Muscle layer of colon (tissue), 2 donors: Measurements from ENCODE around the gene QDPR.

Experiments used
- H3K27ac ChIP-seq: one replicate; pipeline ENCODE4 v1.7.0; 2013; ENCODE audit warnings: low read depth, mild to moderate bottlenecking, low read length, moderate library complexity
- H3K27me3 ChIP-seq, 2 donors: one replicate each; pipeline ENCODE4 v1.7.0; 2013; ENCODE audit warnings: low read length in 2 of 2, mild to moderate bottlenecking in 2 of 2; ENCODE audit not compliant: insufficient read depth in 2 of 2, control insufficient read depth in 1 of 2
- H3K36me3 ChIP-seq: one replicate; pipeline ENCODE4 v1.7.0; 2013; ENCODE audit warnings: mild to moderate bottlenecking, low read length; ENCODE audit not compliant: insufficient read depth
- H3K4me1 ChIP-seq: one replicate; pipeline ENCODE4 v1.7.0; 2013; ENCODE audit warnings: mild to moderate bottlenecking, low read length; ENCODE audit not compliant: insufficient read depth
- H3K4me3 ChIP-seq, 2 donors: one replicate each; pipeline ENCODE4 v1.7.0; 2013; ENCODE audit warnings: low read length in 2 of 2, low read depth in 1 of 2, mild to moderate bottlenecking in 1 of 2, moderate library complexity in 1 of 2
- H3K9ac ChIP-seq: one replicate; pipeline ENCODE4 v1.7.0; 2013; ENCODE audit warnings: low read length
- H3K9me3 ChIP-seq: one replicate; pipeline ENCODE4 v1.7.0; 2013; ENCODE audit warnings: mild to moderate bottlenecking, low read length
- donor health status: abdominal sarcoma.
- donor health status: Adenocarcinoma of cecum.

Gene QDPR

GRCh38 chr4:17482716-17483115, 29.2 kb downstream of the QDPR start:
- Histone ChIP-seq H3K27me3 (no peaks in the 10 kb centered on the region), H3K9ac (no peak overlapping the region), H3K27ac (no peak overlapping the region), H3K36me3 (peaks cover 21% of the 10 kb centered on the region), H3K9me3 (no peaks in the 10 kb centered on the region), H3K4me3 (no peak overlapping the region), H3K4me1 (no peaks in the 10 kb centered on the region)

DNA sequence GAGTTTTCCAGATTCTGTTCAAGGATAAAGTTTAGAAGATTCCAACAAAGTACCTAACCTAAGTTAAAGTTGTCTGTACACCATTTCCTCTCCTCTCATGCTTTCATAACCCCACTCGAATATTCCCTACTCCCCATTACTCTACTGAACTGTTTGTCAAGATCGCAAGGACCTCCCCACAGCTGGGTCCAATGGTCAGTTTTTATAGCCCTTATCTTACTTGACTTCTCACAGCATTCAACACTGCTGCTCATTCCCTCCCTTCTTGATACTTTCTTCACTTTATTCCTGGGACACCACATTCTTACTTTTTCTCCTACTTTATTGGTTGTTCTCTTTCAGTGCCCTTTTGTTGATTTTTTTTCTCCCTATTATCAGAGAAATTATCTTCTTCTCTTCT, 30.9 kb downstream of the QDPR start:
- no peaks in the 10 kb centered on the region for H3K9me3 ChIP-seq
- no peaks in the 10 kb centered on the region for H3K27me3 ChIP-seq
- no peaks in the 10 kb centered on the region for H3K4me1 ChIP-seq
- H3K27ac ChIP-seq, result no peak overlapping the region
- H3K4me3 ChIP-seq, result no peak overlapping the region
- peaks cover 9% of the 10 kb centered on the region for H3K36me3 ChIP-seq
- H3K9ac ChIP-seq, result no peak overlapping the region

GRCh38 chr4:17480210-17480927, 31.5 kb downstream of the QDPR start:
- Histone ChIP-seq H3K9me3 (no peaks in the 10 kb centered on the region), H3K36me3 (peaks cover 9% of the 10 kb centered on the region), H3K4me1 (no peaks in the 10 kb centered on the region), H3K27me3 (no peaks in the 10 kb centered on the region), H3K27ac (no peak overlapping the region), H3K4me3 (no peak overlapping the region), H3K9ac (no peak overlapping the region)

DNA sequence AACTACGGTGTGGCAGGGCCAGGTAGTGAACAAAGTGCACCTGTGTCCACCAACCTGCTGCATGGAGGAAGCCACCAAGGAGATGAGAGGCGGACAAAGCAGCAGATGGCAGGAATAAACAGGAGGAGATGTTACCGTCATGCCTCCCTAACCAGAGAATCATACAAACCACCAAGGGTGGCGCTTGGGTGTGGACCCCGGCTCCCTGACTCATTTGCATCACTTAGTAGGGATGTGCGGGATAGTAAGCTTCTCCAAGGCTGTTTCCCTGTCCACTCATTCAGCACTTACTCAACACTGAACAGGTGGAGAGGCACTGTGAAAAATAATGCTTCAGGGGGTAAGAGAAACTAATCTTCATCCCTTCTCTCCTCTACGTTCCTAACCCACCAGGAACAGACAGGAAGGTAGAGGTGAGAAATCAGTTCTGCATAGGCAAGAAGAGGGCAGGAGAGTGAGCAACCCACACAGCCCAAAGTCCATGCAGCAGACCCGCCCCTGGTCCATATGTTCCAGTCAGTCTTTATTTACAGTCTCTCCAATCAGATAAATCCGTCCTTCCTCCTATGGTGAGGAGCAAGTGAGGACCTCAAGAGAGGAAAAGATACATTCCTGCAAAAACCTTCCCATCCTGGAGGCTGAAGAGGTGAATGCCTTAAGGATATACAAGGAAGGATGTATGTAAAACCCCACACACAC, 34.0 kb downstream of the QDPR start:
- Histone ChIP-seq H3K27ac (no peak overlapping the region), H3K36me3 (peaks cover 3% of the 10 kb centered on the region), H3K4me1 (no peaks in the 10 kb centered on the region)

GRCh38 chr4:17476853-17477252, 35.0 kb downstream of the QDPR start:
- H3K27ac ChIP-seq, result no peak overlapping the region
- H3K27me3 ChIP-seq, result no peaks in the 10 kb centered on the region
- H3K9ac ChIP-seq, result no peak overlapping the region
- no peaks in the 10 kb centered on the region for H3K36me3 ChIP-seq
- no peaks in the 10 kb centered on the region for H3K4me1 ChIP-seq
- no peaks in the 10 kb centered on the region for H3K9me3 ChIP-seq
- no peak overlapping the region for H3K4me3 ChIP-seq

More for the DNA sequence above, 34.0 kb downstream of the QDPR start:
- no peak overlapping the region for H3K4me3 ChIP-seq
- no peaks in the 10 kb centered on the region for H3K9me3 ChIP-seq
- H3K9ac ChIP-seq, result no peak overlapping the region
- H3K27me3 ChIP-seq, result no peaks in the 10 kb centered on the region

DNA sequence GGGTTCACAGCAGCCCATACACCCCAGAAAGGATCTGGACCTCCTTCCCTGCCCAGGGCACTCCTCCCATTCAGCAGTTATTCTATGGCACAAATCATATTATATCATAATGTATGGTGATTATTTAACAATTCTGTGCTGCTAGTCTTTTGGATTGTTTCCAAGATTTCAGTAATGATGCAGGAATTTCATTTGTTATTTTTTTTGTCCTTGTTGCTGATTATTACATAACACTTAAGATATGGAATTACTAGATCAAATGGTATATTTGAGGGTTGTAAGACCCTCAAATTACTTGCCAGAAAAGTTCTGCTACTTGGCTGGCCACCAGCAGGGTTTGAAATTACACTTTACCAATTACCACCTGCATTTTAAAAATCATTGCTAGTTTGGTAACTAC, 36.4 kb downstream of the QDPR start:
- no peak overlapping the region for H3K27ac ChIP-seq
- no peaks in the 10 kb centered on the region for H3K36me3 ChIP-seq
- no peaks in the 10 kb centered on the region for H3K4me1 ChIP-seq
- no peak overlapping the region for H3K4me3 ChIP-seq
- H3K9ac ChIP-seq, result no peak overlapping the region
- H3K9me3 ChIP-seq, result no peaks in the 10 kb centered on the region
- no peaks in the 10 kb centered on the region for H3K27me3 ChIP-seq

DNA sequence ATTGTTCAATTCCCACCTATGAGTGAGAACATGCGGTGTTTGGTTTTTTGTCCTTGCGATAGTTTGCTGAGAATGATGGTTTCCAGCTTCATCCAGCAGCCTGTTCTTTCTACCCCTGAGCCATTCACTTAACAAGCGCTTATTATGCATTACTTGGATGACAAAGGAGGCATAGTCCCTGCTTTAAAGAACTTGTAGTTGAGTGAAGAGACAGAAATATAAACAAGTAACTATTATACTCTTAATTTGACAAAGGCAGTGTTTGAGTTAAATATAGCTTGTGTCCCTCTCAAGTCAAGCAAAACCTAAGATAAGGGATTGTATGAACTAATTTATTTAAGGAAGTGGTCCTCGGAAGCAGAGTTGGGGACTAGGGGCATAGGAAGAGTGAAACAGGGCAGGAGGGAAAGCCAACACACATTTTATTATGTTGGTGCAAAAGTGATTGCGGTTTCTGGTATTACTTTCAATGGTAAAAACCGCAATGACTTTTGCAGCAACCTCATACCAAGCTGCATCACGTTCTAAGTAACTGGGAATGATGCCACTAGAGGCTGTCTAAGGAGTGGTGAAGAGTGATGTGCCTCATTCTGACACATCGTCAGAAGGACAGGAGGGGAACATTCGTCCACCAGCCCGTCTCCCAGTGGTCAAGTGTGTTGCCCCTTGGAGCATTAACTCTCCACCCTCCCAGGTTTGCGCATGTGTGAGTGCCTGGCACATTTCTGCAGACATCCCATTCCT, 41.8 kb downstream of the QDPR start:
- Histone ChIP-seq H3K27me3 (no peaks in the 10 kb centered on the region), H3K9me3 (no peaks in the 10 kb centered on the region), H3K27ac (no peak overlapping the region), H3K4me3 (no peak overlapping the region), H3K9ac (no peak overlapping the region), H3K4me1 (no peaks in the 10 kb centered on the region), H3K36me3 (no peaks in the 10 kb centered on the region)

DNA sequence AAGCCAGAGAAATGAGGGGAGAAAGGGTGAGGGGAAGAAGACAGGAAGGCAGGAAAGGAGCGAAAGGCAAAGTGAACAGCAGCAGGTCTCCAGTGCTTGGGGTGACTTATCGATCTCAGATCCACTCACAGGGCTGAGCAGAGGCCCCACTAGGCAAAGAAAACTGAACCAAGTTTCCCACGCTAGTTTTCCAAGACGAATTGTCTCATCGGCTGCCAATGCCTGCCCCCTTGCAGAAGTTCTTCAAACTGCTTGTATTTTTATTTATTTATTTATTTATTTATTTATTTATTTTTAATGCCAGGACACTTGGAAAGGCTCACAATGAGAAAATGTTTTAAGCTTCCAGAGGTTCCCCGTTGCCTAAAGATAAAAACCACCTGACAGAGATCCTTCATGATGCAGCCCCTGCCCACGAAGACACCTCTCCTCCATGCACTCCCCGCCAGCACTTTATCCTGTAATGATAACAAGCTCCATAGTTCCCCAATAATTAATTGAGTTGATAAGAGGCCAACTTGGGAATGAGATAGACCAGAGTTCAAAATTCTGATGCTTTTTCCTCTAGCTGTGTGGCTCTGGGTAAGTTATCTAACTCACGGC, 43.2 kb downstream of the QDPR start:
- no peaks in the 10 kb centered on the region for H3K36me3 ChIP-seq
- no peak overlapping the region for H3K4me3 ChIP-seq
- H3K9me3 ChIP-seq, result no peaks in the 10 kb centered on the region
- no peaks in the 10 kb centered on the region for H3K27me3 ChIP-seq
- no peaks in the 10 kb centered on the region for H3K4me1 ChIP-seq
- no peak overlapping the region for H3K27ac ChIP-seq
- H3K9ac ChIP-seq, result no peak overlapping the region

DNA sequence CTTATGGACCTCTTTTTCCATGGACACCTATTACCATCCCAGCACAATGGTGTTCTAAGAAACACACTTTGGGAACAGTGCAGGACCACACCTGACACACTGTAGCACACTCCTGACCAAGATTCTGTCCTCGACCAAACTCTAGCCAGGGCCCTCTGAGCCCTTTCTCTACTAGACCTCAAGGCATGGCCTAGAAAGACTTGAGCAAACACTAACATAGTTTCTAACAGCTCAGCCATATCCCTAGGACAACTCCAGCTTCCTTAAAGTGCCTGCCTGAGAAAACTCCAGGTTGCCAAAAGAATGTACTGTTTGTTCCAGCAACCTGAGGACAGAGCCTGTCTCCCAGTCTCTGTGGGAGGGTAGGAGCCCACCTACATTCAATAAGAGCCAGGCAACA, 48.3 kb downstream of the QDPR start:
- Histone ChIP-seq H3K27ac (no peak overlapping the region), H3K4me3 (no peak overlapping the region), H3K36me3 (peaks cover 2% of the 10 kb centered on the region), H3K27me3 (no peaks in the 10 kb centered on the region), H3K4me1 (no peaks in the 10 kb centered on the region), H3K9ac (no peak overlapping the region), H3K9me3 (no peaks in the 10 kb centered on the region)

GRCh38 chr4:17450269-17450804, 61.6 kb downstream of the QDPR start:
- no peaks in the 10 kb centered on the region for H3K36me3 ChIP-seq
- no peak overlapping the region for H3K4me3 ChIP-seq
- H3K9ac ChIP-seq, result no peak overlapping the region
- no peak overlapping the region for H3K27ac ChIP-seq
- no peaks in the 10 kb centered on the region for H3K27me3 ChIP-seq
- no peaks in the 10 kb centered on the region for H3K9me3 ChIP-seq
- no peaks in the 10 kb centered on the region for H3K4me1 ChIP-seq

GRCh38 chr4:17448689-17449088, 63.2 kb downstream of the QDPR start:
- Histone ChIP-seq H3K9me3 (no peaks in the 10 kb centered on the region), H3K36me3 (no peaks in the 10 kb centered on the region), H3K9ac (no peak overlapping the region), H3K4me1 (no peaks in the 10 kb centered on the region), H3K27ac (no peak overlapping the region), H3K27me3 (no peaks in the 10 kb centered on the region), H3K4me3 (no peak overlapping the region)
